C1 segment of cervical spinal cord (tissue), 14 donors: ENCODE data around the gene CCDC92B.

Experiments
- DNase-seq, 14 donors: peaks; one replicate each; lab custom pipeline; 2025; lab: John Stamatoyannopoulos, UW

Gene CCDC92B

GRCh38 chr17:2723505-2723996, 25.9 kb downstream of the CCDC92B start:
- no peak for DNase-seq

GRCh38 chr17:2722611-2723010, 26.8 kb downstream of the CCDC92B start:
- no peak for DNase-seq

- no peak for DNase-seq
Observed at GRCh38 chr17:2721603-2722002, 27.8 kb downstream of the CCDC92B start.

- DNase-seq: no peak
Observed at GRCh38 chr17:2719861-2720260, 29.6 kb downstream of the CCDC92B start.

GRCh38 chr17:2718150-2718938, 31.1 kb downstream of the CCDC92B start:
- DNase-seq: no peak

DNA sequence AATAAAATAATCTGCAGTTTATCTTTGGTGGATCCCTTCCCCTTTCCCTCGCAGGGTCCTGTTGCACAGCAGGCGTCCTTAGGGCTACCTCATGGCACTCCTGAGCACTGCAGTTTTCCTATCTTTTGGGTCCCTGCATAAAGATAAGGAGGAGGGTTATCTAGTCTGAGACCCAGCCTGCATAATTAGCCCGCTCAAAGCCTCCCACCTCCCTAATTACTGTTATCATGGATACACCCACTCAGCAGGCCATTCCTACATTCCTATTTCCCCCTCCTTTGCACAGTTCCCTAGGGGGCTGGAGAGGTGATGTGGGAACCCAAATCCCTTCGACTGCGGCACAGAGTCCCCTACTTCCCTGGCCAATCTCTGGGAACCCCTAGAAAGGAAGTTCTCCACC, 32.8 kb downstream of the CCDC92B start:
- no peak for DNase-seq

DNA sequence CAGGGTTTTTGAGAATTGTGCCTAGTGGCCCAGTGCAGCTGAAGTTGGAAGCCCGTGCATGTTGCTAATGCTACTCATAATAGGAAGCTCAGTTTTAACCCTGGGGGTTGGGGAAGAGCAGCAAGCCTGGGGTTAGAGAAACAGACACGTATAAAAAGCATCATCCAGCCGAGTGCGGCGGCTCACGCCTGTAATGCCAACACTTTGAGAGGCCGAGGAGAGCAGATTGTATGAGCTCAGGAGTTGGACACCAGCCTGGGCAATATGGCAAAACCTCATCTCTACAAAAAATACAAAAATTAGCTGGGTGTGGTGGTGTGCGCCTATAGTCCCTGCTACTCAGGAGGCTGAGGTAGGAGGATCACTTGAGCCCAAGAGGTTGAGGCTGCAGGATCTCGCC, 35.6 kb downstream of the CCDC92B start:
- peak in 1 of 14 donors; percentile 65 for DNase-seq

DNA sequence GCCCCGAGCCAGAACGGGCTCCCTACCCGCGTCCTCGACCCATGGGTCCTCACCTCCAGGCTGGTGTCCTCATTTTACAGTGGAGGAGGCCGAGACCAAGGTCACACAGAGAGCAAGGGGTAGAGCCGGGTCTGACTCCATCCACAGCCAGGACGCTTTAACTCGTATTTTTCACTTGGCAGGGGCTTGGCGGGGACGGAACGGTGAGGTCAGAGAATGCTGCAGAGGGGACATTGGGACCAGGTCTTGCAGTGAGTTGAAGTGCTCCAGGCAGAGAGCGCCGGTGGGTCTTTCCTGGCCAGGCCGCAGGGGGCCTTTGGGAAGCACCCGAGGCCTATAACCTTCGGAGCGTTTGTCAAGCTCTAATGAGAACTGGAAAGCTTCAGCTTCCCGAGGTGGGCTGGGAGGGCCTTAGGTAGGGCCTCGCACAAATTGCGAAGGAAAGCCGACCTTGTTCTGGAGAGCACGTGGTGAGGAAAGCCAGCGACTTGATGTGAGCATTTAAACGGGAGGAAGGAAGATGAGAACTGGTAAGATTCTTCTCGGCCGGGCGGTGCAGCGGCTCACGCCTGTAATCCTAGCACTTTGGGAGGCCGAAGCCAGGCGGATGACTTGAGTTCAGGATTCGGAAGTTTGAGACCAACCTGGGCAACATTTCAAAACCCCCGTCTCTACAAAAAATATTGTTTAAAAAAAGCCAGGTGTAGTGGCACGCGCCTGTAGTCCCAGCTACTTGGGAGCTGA, 37.0 kb downstream of the CCDC92B start:
- peak in 1 of 14 donors; percentile 56 for DNase-seq

DNA sequence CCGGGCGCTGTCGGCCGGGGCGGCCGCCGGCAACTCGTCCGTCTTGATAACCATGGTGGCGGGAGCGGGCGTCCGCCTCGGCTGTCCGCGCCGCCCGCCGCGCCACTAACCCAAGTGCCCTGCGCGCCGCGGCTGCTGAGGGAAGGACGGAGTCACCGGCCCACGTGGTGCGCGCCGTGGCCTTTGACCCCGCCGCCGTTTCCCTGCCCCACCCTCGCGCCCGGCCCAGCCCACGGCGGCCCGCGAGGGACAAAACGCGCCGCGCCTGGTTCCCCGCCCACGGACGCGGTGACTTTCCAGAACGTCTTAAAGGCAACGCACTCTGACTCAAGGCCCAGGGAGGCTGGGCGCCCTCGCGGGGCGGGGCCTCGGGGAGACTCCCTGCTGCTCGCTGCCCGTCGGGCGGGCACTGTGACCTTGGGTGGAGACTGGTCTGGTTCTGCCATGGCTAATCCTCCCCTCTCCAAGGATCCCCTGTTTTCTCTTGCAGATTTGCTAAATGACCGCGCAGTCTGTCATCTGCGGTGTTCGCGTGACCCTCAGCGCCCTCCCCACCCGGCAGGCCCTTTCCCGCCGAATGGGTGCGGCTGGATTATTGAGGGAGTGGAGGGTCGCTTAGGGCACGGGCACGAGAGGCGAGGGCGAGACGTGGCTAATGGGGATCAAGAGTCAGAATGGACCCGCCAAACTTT, 37.7 kb downstream of the CCDC92B start, which contains the start of gene CLUH:
TSS of gene CLUH (minus strand) at position 157 of the 692 bp plus-strand sequence. CDS start at position 54, 103 bp downstream.
- peak; percentile 78 to 98 (median 94) for DNase-seq

DNA sequence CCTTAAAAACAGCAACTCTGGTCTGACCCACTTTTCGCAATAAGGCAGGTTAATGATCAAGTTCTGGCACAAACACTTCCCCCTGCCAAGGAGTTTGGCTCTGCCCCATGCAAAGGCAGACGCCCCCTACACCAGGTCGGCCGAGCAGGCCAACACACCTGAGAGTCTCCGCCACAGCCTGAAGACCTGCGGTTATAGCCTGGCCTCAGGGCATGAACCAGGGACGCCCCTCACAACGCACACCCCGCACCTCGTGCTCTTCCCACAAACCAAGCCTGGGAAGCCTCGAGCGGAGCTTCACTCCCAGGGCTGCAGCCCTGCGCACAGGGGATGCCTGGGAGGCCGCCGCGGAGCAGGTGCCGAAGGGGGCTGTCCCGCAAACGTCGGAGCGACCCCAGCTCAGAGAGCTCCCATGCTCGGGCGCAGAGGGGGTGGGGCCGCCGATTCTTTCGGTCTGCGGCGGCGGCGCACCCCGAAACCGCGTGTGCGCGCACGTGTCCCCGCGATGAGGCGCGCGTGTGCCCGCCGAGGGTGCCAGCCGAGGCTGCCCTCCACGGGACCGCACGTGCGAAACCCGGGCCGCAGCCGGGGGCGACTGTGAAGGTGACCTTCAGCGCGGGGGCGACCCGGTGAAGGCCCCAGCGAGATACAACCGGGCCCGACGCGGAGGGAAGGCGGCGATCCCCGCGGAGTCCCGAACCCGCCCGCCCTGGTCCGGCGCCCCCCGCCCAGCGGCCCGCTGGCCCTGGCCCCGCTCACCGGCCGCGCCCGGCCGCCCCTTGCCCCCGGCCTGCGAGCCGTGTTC, 38.4 kb downstream of the CCDC92B start:
- no peak for DNase-seq

GRCh38 chr17:2710071-2710802, 39.2 kb downstream of the CCDC92B start:
- DNase-seq: no peak

DNA sequence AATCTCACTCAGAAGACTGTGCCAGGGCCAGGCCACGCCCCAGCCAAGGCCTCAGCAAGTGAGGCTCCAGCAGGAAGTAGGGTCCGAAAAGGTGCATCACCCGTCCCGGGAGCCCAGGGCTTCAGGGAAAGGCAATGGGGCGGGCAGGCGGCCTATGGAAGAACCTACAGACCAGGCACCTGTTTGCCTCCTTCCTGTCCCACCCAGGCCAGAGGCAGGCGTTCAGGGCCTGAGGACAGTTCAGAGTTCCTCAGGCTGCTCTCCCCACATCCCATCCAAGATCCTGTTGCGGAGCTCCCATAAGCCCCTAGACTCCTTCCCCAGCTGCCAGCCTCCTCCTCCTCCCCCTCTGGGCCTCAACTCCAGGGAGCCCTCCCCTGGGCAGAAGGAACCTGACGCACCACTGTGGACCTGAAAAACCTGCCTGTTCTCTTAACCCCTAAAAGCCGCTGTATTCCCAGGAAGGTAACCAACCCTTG, 40.2 kb downstream of the CCDC92B start:
- no peak for DNase-seq

DNA sequence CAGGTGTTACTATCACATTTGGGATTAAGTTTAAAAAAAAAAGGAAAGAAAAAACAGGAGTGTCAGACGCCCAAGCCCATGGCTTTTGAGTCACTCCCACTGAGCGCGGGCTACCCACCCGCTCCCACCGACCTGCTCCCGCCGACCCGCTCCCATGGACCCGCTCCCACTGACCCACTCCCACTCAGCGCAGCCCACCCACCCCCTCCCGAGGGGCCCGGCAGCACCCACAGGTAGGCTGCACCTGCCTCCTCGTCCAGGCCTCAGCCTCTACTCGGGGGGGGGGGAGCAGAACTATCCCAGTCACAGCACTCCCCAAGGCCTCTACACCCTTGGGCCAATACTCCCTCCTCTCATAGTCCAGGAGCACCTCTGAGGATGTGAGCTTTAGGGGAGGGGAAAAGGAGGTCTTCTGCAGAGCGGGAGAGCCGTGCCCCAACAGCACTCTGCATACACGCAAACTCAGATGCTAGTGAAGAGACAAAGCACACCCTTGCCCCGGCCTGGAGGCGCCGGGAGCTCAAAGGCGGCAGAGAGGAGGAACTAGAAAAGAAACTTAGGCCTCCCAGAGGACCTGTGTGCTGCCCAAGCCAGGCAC, 40.8 kb downstream of the CCDC92B start:
- no peak for DNase-seq

- peak in 13 of 14 donors; percentile 7 to 89 (median 51) for DNase-seq
Observed at GRCh38 chr17:2707721-2708584, 41.5 kb downstream of the CCDC92B start.

DNA sequence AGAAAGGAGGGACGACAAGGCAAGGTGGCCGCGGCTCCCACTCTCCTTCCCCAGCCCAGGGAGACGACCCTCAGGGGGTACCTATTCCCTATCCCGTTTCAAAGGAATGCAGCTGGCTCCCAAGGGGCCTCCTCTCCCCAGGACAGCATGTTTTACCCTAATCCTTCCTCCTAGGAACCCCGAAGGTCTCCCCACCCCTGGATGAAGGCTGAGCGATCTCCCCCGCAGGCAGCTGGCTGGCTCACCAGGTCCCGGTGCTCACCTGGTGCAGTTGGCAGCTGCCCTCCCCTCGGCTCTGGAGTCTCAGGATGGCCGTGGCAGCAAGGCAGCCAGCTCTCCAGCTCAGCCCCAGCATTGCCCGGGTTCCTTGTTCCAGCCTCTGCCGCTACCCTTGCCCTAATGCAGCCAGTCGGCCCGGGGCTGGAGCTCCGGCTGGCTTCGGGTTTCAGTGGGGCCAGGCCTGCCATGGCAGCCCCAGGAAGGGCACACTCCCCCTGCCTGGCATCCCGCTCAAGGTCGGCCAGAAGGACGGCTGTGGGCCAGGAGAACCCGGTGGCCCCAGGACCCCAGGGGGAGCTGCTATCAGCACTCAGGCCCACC, 42.4 kb downstream of the CCDC92B start:
- DNase-seq: no peak

GRCh38 chr17:2705888-2706795, 43.3 kb downstream of the CCDC92B start:
- no peak for DNase-seq

DNA sequence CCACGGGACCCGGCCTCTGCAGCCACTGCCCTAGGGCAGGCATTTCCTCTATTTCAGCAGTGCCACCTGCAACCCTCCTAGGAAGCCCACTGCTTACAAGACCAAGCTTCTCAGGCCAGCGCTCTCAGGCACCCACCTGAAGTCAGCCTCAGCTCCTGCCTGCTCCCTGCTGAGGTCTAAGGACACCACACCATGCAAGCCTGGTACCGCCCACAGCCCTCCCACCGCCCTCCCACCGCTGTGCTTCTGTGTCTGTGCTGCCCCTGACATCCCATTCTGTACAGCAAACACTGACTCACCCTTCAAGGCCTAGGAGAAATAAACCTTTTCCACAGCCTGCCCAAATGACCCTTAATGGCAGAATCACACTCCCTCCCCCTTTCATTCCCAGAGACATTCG, 44.2 kb downstream of the CCDC92B start:
- no peak for DNase-seq

- no peak for DNase-seq
Observed at GRCh38 chr17:2704890-2705248, 44.6 kb downstream of the CCDC92B start.
